Measurements from ENCODE around the gene CLCN4. TPM values are rescaled to one million over a fixed set of nuclear protein-coding genes. Genes with fewer than 3 reads are reported as not detected.

The CLCN4 gene
- 10.0 and 11.1 TPM in 2 replicates for total RNA-seq (2022)
- Bru-seq, nascent RNA: percentile 54 among the genes with signal in this experiment
- percentile 57 among the genes with signal in this experiment for BruChase-seq, experiment 1, labeled RNA remaining after a 2-hour chase
- BruChase-seq, experiment 2, labeled RNA remaining after a 6-hour chase: percentile 64 among the genes with signal in this experiment
- long read RNA-seq, full-length matches to known transcripts: 1 of 6 reads
- long read RNA-seq, partial matches to known transcripts: 0 of 6 reads
- long read RNA-seq, other reads (novel, unspliced or antisense): 5 of 6 reads

- intact Hi-C loops (cut with micrococcal nuclease; ENCODE audit: unreplicated experiment): loop anchor here (1.0 kb wide), 2 partner anchors 13 to 22 kb away; no protein-coding TSS in a partner anchor
- BruUV-seq (replicated peaks): TSS peak; percentile 90
- H3K27me3 ChIP-seq (replicated peaks; ENCODE audit: control insufficient read depth, insufficient read depth, low read length): no peaks in the 10 kb centered on the region
- Mint-ChIP-seq H3K36me3 (ENCODE audit: insufficient read depth, unreplicated experiment) (peaks cover 6% of the 10 kb centered on the region), H3K4me3 (ENCODE audit: unreplicated experiment) (peak within 1 kb of the TSS; percentile 70), H3K9me3 (ENCODE audit: unreplicated experiment) (no peaks in the 10 kb centered on the region), H3K27ac (ENCODE audit: unreplicated experiment) (peak within 1 kb of the TSS; percentile 76), H3K4me1 (ENCODE audit: low read depth, unreplicated experiment) (peaks cover 12% of the 10 kb centered on the region), H3K27me3 (ENCODE audit: insufficient read depth, unreplicated experiment) (no peaks in the 10 kb centered on the region)
- ChIA-PET CTCF (interaction anchor here (0.8 kb wide), 1 partner anchor 13 kb away, joined by 3 read pairs; no protein-coding TSS in a partner anchor), POLR2A (interaction anchor here (0.7 to 2.0 kb wide), 2 partner anchors 22 to 311 kb away, joined by 3 to 5 read pairs; no protein-coding TSS in a partner anchor)
- no peaks in the 10 kb centered on the region for H3K36me3 ChIP-seq (ENCODE audit: control insufficient read depth, insufficient read depth, low read length)
- peaks cover 8% of the 10 kb centered on the region; the same call in 1 of the 2 replicates for H3K4me1 ChIP-seq
- no peak for TF ChIP-seq CTCF (IDR thresholded peaks at IDR 0.05; ENCODE audit: insufficient read depth in 1 of 2, low read depth in 1 of 2, low read length in 1 of 2, severe bottlenecking in 1 of 2, unreplicated experiment in 1 of 2)
- DNase-seq: peak; percentile 78 to 79
- peak within 1 kb of the TSS; percentile 26 for H3K4me3 ChIP-seq (ENCODE audit: low read depth, low read length)
- H3K9me3 ChIP-seq: no peaks in the 10 kb centered on the region
Observed at GRCh38 chrX:10156199-10157031, at the start of gene CLCN4. Gene CLCN4 (plus strand): TSS chrX:10156975. CDS start chrX:10185033, 28,058 bp downstream.

- Mint-ChIP-seq H3K4me1 (ENCODE audit: low read depth, unreplicated experiment) (no peaks in the 10 kb centered on the region), H3K27ac (ENCODE audit: unreplicated experiment) (no peak overlapping the region), H3K36me3 (ENCODE audit: insufficient read depth, unreplicated experiment) (peaks cover 13% of the 10 kb centered on the region), H3K9me3 (ENCODE audit: unreplicated experiment) (no peaks in the 10 kb centered on the region), H3K27me3 (ENCODE audit: insufficient read depth, unreplicated experiment) (no peaks in the 10 kb centered on the region), H3K4me3 (ENCODE audit: unreplicated experiment) (no peak overlapping the region)
- H3K9me3 ChIP-seq: no peaks in the 10 kb centered on the region
- DNase-seq: no peak
- H3K36me3 ChIP-seq (ENCODE audit: control insufficient read depth, insufficient read depth, low read length): no peaks in the 10 kb centered on the region; the same call in 1 of the 2 replicates
- H3K27me3 ChIP-seq (replicated peaks; ENCODE audit: control insufficient read depth, insufficient read depth, low read length): no peaks in the 10 kb centered on the region
- intact Hi-C loops (cut with micrococcal nuclease; ENCODE audit: unreplicated experiment): no loop called here
- no peaks in the 10 kb centered on the region for H3K4me1 ChIP-seq
- POLR2A ChIA-PET: no interaction called here
- no TSS peak for BruUV-seq (replicated peaks)
- no peak overlapping the region for H3K4me3 ChIP-seq (ENCODE audit: low read depth, low read length)
- no peak for TF ChIP-seq CTCF (IDR thresholded peaks at IDR 0.05; ENCODE audit: insufficient read depth in 1 of 2, low read depth in 1 of 2, low read length in 1 of 2, severe bottlenecking in 1 of 2, unreplicated experiment in 1 of 2)
- CTCF ChIA-PET: no interaction called here
Observed at GRCh38 chrX:10107483-10107882, 49.3 kb upstream of the CLCN4 start.

GRCh38 chrX:10108288-10108687, 48.5 kb upstream of the CLCN4 start:
- no TSS peak for BruUV-seq (replicated peaks)
- Histone ChIP-seq H3K36me3 (ENCODE audit: control insufficient read depth, insufficient read depth, low read length) (no peaks in the 10 kb centered on the region), H3K4me3 (ENCODE audit: low read depth, low read length) (no peak overlapping the region), H3K9me3 (no peaks in the 10 kb centered on the region), H3K4me1 (no peaks in the 10 kb centered on the region), H3K27me3 (replicated peaks; ENCODE audit: control insufficient read depth, insufficient read depth, low read length) (no peaks in the 10 kb centered on the region)
- CTCF ChIA-PET: no interaction called here
- no peak for DNase-seq
- Mint-ChIP-seq H3K27ac (ENCODE audit: unreplicated experiment) (no peak overlapping the region), H3K4me1 (ENCODE audit: low read depth, unreplicated experiment) (no peaks in the 10 kb centered on the region), H3K4me3 (ENCODE audit: unreplicated experiment) (no peak overlapping the region), H3K9me3 (ENCODE audit: unreplicated experiment) (no peaks in the 10 kb centered on the region), H3K27me3 (ENCODE audit: insufficient read depth, unreplicated experiment) (no peaks in the 10 kb centered on the region), H3K36me3 (ENCODE audit: insufficient read depth, unreplicated experiment) (peaks cover 13% of the 10 kb centered on the region)
- TF ChIP-seq CTCF (IDR thresholded peaks at IDR 0.05; ENCODE audit: insufficient read depth in 1 of 2, low read depth in 1 of 2, low read length in 1 of 2, severe bottlenecking in 1 of 2, unreplicated experiment in 1 of 2): no peak
- intact Hi-C loops (cut with micrococcal nuclease; ENCODE audit: unreplicated experiment): no loop called here
- POLR2A ChIA-PET: no interaction called here

All from Caco-2 (cell line).